Kidney epithelial cell (primary cell): Measurements from ENCODE around the gene SNCAIP. TPM values are rescaled to one million over a fixed set of nuclear protein-coding genes. Genes with fewer than 3 reads are reported as not detected.

ENCODE experiments used
- DNase-seq: peaks from one replicate; pipeline ENCODE4 v3.0.0-alpha.2; 2010; ENCODE audit warnings: low read depth
- H3K27me3 ChIP-seq: 2 replicates; pipeline ENCODE4 v1.6.0; 2011; ENCODE audit warnings: low read length; ENCODE audit not compliant: control insufficient read depth, insufficient read depth
- H3K36me3 ChIP-seq: 2 replicates; pipeline ENCODE4 v1.5.1; 2011; ENCODE audit warnings: low read length; ENCODE audit not compliant: control insufficient read depth, insufficient read depth
- H3K4me3 ChIP-seq: 2 replicates; pipeline ENCODE4 v1.5.1; 2011; ENCODE audit warnings: low read depth, mild to moderate bottlenecking, control low read depth, low read length
- total RNA-seq: library from RNA; depleted of rRNA; stranded (reverse); fragments of >200 nt; gene quantifications from 2 replicates; pipeline ENCODE4 v1.2.3, GENCODE V29; 2015
- TF ChIP-seq, protein P1 (sequence below): IDR thresholded peaks from 2 replicates; pipeline ENCODE4 v1.5.1; 2011; ENCODE audit warnings: mild to moderate bottlenecking, moderate library complexity, low read length, control low read depth, inconsistent platforms; ENCODE audit not compliant: insufficient read depth, poor library complexity, severe bottlenecking

SNCAIP gene
- total RNA-seq, 1 donor from 2014 or later = 3.1 TPM

DNA sequence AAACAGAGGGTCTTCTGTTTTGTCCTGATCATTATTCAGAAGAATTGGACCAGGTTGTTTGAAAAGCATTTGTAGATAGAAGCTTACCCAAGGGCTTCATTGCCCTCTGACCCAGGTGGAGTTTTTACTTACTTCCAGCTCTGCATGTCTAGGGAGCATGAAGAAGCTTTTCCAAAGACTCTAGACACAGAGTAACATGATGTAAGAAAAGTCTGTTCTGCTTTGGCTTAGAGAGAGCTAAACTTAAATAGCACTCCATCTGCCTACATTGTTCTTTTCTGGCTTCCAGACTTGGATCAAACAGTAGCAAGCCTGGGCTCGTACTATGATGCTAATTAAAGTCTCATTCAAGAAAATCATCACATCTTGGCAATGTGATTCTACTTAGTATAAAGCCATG is 112.1 kb downstream of the SNCAIP start:
- Histone ChIP-seq H3K36me3 (no peaks in the 10 kb centered on the region), H3K4me3 (no peak overlapping the region), H3K27me3 (no peaks in the 10 kb centered on the region)
- TF ChIP-seq, protein P1, sequence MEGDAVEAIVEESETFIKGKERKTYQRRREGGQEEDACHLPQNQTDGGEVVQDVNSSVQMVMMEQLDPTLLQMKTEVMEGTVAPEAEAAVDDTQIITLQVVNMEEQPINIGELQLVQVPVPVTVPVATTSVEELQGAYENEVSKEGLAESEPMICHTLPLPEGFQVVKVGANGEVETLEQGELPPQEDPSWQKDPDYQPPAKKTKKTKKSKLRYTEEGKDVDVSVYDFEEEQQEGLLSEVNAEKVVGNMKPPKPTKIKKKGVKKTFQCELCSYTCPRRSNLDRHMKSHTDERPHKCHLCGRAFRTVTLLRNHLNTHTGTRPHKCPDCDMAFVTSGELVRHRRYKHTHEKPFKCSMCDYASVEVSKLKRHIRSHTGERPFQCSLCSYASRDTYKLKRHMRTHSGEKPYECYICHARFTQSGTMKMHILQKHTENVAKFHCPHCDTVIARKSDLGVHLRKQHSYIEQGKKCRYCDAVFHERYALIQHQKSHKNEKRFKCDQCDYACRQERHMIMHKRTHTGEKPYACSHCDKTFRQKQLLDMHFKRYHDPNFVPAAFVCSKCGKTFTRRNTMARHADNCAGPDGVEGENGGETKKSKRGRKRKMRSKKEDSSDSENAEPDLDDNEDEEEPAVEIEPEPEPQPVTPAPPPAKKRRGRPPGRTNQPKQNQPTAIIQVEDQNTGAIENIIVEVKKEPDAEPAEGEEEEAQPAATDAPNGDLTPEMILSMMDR = no peak
- no peak for DNase-seq

DNA sequence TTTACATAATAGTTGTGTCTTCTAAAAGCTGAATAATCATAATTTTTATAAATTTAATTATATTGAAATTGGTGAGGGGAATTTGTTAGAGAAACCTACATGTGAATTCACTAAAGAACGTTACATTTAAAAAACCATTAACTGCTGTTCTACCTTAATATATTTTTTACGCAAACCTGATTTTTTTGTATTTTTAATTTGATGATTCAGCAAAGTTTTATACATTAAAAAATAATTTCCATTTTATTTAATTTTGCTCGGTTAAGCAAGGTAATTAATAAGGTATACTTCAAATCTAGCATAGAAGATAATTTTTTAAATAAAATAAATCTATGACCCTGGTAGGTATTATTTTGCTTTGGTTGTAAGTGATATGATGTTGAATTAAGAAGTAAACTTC is 114.3 kb downstream of the SNCAIP start:
- no peaks in the 10 kb centered on the region for H3K27me3 ChIP-seq
- H3K4me3 ChIP-seq = no peak overlapping the region
- no peaks in the 10 kb centered on the region for H3K36me3 ChIP-seq
- TF ChIP-seq, protein P1 = no peak
- no peak for DNase-seq

DNA sequence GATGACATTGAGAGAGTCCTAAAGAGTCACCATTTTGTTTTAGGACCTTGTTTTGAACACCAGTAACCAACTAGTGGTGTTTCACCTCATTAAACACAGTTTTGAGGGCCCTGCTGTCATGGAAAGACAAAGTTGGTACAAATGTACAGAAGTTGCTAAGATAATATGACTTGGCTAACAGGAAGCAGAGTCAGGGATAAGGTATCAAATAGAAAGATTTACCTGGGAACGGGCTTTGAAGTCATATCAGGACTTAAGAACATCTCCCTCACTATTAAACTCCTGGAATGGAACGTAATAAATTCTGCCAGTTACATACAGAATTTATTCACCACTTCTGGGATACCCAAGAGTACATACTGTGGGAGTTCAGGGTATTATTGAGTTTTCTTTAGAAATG is 115.6 kb downstream of the SNCAIP start:
- Histone ChIP-seq H3K27me3 (no peaks in the 10 kb centered on the region), H3K36me3 (no peaks in the 10 kb centered on the region), H3K4me3 (no peak overlapping the region)
- TF ChIP-seq, protein P1 = no peak
- DNase-seq = no peak

DNA sequence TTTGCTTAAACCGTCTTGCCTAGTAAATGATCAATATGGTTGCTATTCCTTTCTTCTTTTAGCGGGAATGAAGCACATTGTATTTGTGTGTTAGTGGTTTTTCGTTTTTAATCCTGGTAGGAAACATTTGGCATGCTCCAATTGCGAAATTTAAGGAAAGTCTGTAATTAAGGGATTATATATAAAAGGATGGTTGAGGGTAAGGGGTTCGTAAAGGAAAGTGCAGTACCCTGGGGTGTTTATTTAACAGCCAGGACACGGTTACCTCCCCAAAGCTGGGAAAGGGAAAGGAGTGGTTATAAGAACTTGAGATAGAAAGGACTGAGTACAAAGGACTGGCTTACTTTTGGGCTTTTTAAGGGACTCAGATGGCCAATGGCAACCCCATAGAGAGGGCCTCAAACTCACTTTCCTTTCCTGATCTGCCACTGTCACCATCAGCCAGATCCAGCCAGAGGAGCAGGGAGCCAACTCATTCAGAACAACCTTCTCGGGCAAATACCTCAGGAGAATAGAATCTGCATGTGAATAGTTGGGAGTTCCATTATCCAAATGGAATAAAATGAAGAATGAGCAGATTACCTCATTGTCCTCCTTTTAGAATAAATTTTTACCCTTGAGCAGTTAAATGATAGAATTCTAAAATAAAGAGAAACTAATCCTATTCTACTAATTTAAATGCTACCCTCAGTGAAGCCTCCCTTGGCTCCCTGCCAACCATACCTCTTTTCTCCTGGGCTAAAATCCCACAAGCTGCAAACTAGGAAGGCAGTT is 117.7 kb downstream of the SNCAIP start:
- TF ChIP-seq, protein P1 = no peak

DNA sequence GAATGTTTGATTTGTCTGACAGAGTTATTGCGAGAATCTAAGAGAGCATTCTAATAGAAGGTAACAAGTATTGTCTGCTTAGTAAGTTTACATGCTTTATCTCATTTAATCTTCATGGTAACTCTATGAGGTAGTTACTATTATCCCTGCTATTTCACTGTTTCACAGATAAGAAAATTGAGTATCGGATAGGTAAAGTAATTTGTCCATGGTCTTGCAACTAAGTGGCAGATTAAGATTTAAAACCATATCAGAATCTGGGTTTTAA is 118.2 kb downstream of the SNCAIP start:
- TF ChIP-seq, protein P1 = no peak
- no peak overlapping the region for H3K4me3 ChIP-seq
- H3K27me3 ChIP-seq = no peaks in the 10 kb centered on the region
- DNase-seq = no peak
- H3K36me3 ChIP-seq = no peaks in the 10 kb centered on the region

More for the DNA sequence above, 117.7 kb downstream of the SNCAIP start:
- H3K4me3 ChIP-seq = no peak overlapping the region
- H3K36me3 ChIP-seq = no peaks in the 10 kb centered on the region
- H3K27me3 ChIP-seq = no peaks in the 10 kb centered on the region
- no peak for DNase-seq

DNA sequence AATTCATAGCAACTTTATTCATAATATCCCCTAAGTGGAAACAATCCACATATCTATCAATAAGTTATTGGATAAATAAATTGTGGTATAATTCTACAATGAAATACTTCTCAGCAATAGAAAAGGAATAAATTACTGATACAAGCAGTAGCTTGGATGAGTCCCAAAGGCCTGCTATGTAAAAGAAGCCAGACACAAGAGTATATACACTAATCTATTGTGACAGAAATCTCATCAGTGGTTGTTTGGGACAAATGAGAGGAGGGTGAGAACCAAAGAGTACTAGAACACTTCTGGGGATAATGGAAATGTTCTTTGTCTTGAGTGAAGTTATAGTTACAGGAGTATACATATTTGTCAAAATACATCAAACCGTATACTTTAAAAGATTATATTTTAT is 119.3 kb downstream of the SNCAIP start:
- TF ChIP-seq, protein P1 = no peak
- H3K27me3 ChIP-seq = no peaks in the 10 kb centered on the region
- no peak for DNase-seq
- no peak overlapping the region for H3K4me3 ChIP-seq
- no peaks in the 10 kb centered on the region for H3K36me3 ChIP-seq
